HG02981 (cell line): ENCODE measurements around the gene EIF5.
"Not testable (repeated sequence)": the region's sequence is repeated elsewhere in the genome, so short reads cannot be mapped to it uniquely, and the experiment has no call there.

Experiments
- ATAC-seq: cut with Tn5 transposase; IDR thresholded peaks from one replicate; pipeline ENCODE4 v1.9.1; 2021; ENCODE audit warnings: mild to moderate bottlenecking, moderate library complexity; ENCODE audit not compliant: unreplicated experiment

Gene EIF5

DNA sequence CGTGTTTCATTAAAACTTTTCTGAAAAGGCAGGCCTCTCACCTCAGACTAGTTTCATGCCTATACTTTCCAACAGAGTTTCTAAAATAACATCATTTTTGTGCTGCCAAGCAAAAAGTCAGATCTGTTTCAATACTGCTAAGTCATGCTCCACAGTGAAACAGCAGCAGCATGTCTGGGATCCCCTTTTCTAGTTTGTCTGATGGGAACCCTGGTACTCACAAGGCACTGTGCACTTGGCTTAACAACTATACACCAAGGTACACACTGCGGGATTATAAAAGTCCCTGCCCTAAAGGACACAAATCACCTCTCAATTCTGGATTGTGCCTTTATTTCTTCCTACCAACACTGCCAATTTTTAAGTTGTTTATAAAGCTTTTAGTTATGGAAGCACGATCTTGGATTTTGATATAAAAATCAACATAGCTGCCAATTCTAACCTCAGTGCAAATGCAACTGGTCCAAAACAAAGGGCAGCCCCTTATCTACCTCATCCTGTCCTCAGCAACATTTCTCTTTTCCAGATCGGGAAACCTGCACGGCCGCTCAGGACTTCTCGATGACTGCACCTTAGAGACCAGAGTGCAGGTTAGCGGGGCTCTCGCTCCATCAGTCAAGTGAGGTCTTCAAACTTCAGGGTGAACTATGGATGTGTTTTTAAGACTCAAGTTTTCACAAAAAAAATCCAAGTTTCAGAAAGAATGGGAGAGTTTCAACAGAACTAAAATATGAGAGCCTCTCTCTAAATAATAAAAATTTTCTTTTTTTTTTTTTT is 1.7 kb upstream of the EIF5 start:
- no peak for ATAC-seq

- peak; percentile 16 for ATAC-seq
Observed at GRCh38 chr14:103334644-103335622, 896 bp downstream of the EIF5 start.

- no peak for ATAC-seq
Observed at GRCh38 chr14:103336191-103336590, 2.2 kb downstream of the EIF5 start.

DNA sequence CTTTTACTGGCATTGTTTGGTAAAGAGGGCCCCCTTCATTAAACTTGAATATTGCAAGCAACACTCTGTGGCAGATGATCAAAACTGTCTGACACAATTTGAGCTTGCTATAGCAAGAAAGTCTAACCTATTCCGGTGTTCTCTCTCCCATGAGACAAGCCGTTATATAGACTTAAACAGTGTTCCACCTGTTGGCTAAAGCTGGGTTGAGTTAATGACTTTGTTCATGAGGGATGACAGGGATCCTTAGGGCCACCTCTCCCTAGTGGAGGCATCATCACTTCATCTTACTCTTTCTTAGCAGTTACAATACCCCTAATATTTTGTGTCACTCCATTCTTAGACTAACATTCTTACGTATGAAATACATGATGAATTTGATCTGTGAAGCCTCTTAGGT is 3.8 kb downstream of the EIF5 start:
- ATAC-seq = no peak

- no peak for ATAC-seq
Observed at GRCh38 chr14:103339561-103339960, 5.5 kb downstream of the EIF5 start.

DNA sequence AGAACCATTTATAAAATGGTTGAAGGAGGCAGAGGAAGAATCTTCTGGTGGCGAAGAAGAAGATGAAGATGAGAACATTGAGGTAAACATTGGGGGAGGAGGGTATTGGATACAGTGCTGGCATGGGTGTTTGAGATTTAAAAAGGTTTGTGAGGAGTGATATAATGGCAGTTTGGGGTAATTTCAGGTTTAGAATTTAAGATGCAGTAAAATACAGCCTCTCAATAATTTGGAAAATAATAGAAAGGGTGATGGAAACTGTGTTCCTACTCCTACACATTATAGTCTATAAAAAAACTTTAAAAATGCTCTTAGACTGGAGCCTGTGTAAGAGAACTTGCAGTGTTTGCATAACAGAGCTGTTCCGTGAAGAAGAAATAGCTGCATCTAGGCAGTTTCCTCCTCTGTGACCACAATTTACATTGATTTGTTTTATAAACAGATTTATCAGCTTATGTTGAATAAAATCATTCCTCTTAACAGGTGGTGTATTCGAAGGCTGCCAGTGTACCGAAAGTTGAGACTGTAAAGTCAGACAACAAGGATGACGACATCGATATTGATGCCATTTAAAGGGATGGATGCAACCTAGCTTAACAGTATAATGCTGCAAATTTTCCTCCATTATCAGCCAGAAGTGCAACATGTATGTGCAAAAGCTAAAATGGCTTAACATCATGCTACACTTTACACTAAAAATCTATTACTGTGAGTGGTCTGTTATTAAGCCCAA is 6.6 kb downstream of the EIF5 start:
- no peak for ATAC-seq

DNA sequence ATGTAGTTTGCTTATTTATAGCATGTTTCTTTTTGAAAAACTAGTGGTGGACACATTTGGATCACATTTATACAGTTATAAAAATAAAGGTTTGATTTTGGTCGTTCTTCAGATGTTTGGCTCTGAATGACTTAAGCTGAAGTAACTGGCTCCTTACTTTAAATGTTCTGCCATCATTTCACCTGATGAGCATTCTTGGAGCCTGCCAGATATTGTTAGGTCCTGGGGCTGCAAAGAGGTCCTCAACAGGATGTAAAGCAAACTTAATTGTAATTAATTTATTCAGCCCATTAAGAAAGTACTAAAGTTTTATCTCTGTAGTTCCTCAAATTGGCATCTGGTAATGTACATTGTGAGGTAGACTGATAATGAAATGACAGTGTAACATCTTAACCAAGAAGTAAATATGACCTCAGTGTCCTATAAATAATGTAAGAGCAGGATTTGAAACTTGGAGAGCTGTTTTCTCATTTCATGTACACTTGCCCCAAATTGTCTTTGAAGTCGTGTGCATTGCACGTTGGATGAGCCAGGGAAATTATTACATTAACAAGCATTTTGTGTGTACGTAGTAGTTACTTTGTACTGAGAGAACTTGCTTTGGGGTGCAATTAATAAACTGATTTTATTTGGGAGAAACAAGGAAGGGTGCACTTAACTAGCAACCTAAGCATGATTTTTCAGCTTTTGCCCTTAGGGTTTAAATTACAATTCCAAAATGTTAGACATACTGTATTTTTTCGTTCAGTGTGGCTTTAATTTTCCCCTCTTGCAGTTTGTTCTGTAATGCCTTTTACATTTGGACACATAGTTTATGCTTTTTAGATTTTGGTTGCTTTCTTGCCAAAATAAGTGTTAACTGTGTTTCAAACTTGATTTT is 7.5 kb downstream of the EIF5 start:
- ATAC-seq = no peak

DNA sequence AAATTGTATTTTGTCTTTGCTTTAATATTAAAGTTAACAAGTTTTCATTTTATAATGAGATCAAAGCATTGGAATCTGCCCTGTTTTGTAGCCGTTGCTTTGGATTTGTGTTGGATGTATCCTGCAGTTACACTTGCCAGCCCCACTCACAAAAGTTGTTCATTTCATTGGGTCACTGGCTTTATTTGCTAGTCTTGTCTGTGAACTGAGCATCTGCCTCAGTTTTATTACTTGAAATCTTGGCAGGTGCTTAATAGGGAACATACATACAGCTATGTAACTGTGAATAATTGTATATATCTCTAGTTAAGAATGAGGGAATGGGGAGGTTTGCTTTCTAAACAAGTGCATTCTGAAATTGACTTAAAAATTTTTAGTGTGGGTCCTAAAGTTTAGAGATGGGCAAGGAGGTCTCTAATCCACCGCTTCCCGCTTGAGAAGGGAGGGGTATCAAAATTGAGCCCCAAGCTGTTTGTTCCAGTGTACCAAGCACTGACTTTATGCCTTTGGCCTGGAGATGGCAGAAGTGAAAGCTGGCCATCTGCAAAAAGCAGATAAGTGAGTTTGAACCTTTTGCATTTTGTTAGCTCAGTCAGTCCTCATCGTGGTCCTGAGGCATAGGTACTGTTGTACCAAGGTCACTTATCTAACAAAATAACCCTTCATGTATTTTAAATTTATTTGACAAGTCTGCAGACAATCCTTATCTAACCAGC is 9.3 kb downstream of the EIF5 start:
- no peak for ATAC-seq

GRCh38 chr14:103343905-103344797 is 10.1 kb downstream of the EIF5 start:
- no peak for ATAC-seq

DNA sequence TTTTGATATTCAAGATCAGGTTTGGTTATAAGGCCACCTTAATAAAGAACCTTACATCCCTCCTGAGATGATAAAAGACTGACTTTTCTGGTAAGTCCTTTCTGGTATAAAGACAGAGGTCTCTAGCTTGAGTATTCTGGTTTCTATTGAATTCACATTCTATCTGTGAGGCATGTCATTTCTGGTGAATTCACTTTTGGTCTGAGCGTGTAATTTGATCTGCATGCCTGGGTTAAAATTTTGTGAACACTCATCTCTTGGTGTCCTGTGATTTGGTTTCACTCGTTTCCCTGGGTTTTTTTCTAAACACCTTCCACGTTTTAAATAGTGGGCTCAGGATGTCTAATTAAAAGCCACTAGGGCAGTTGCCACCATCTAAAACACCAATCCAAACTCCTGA is 12.2 kb downstream of the EIF5 start:
- no peak for ATAC-seq

GRCh38 chr14:103347091-103347815 is 13.2 kb downstream of the EIF5 start:
- no peak for ATAC-seq

DNA sequence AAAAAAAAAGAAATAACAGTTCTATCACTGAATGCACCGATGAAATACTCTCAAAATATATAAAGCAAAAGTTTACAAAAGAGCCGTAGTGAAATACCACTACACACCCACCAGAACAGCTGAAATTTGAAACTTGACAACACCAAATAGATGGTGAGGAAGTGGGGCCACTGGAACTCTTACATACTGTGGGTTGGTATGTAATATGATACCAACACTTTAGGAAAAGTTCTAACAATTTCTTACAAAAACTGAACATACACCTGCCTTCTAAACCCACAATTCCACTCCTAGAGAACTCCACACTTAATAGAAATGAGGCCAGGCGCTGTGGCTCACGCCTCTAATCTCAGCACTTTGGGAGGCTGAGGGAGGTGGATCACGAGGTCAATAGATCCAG is 14.1 kb downstream of the EIF5 start:
- no peak for ATAC-seq

DNA sequence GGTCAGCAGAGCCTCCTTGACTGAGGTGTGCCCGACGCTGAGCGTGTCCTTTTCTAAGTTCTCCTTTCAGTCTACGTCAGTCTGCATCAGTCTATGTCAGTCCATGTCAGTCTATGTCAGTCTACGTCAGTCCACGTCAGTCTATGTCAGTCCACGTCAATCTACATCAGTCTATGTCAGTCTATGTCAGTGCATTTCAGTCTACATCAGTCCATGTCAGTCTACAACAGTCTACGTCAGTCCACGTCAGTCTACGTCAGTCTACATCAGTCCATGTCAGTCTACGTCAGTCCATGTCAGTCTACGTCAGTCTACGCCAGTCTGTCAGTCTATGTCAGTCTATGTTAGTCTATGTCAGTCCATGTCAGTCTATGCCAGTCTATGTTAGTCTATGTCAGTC is 15.9 kb downstream of the EIF5 start:
- no peak for ATAC-seq

DNA sequence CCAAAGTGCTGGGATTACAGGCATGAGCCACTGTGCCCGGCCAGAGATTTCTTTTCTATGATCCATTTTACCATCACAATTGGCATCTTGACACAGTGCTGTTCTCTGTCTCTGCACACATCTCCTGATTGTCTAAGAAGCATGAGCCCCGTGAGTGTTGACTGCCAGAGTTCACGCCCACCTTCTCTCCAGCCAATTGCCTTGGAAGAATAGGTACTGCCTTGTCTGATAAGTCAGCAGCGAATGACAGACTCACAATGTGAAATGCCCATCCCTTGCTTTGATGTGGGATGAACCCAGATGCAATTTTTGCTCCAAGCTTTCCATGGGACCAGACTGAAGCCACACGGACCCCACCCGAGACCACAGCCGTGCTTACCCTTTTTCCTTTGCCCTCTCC is 19.3 kb downstream of the EIF5 start:
- no peak for ATAC-seq

GRCh38 chr14:103354141-103354540 is 20.1 kb downstream of the EIF5 start:
- no peak for ATAC-seq

DNA sequence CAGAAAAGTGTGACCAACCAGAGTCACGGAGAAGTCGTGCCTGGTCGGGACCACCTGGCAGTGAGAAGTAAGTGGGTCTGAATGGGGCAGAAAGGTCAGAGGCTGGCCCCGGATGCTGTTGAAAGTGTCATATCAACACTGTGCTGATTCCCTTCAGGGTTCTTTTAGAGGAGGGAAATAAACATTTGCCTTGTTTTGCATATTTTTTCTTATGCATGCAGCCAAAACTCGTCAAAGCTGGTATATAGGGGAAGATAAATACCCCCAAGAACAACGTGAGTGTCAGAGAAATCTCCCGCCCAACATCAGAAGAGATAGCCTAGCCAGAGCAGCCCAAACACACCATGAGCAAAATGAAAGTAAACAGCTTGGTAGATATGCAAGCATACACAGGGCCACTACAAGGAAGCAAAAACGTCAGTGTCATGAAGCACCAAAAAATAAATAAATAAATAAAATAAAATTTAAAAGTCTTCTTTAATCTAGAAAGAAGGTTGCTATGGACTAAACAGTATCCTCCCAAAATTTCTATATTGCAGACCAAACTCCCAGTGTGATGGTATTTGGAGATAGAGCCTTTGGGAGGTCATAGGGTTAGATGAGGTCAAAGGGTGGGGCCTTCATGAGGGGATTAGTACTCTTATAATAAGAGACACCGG is 22.1 kb downstream of the EIF5 start:
- no peak for ATAC-seq

DNA sequence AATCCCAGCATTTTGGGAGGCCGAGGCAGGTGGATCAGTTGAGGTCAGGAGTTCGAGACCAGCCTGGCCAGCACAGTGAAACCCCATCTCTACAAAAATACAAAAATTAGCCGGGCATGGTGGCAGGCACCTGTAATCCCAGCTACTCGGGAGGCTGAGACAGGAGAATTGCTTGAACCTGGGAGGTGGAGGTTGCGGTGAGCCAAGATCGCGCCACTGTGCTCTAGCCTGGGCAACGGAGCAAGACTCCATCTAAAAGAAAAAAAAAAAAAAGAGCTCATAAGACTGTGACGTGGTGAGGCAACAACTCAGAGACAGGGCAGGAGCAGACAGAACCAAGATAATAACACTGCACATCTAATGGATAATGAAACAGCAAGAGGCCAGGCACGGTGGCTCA is 23.5 kb downstream of the EIF5 start:
- ATAC-seq = not testable (repeated sequence)

- no peak for ATAC-seq
Observed at GRCh38 chr14:103360548-103360947, 26.5 kb downstream of the EIF5 start.
